NCI-H460 (cell line): ENCODE results near the gene FAXDC2. TPM values are rescaled to one million over a fixed set of nuclear protein-coding genes. Genes with fewer than 3 reads are reported as not detected.
"Not testable (repeated sequence)": the region's sequence is repeated elsewhere in the genome, so short reads cannot be mapped to it uniquely, and the experiment has no call there.

Experiments
- DNase-seq: peaks from one replicate; pipeline ENCODE4 v3.0.0-alpha.2; 2016; ENCODE audit warnings: low read depth; ENCODE audit errors: extremely low read depth
- total RNA-seq: library from RNA; depleted of rRNA; stranded (reverse); fragments of >200 nt; shearing (Covaris generic); gene quantifications from 2 replicates; pipeline ENCODE4 v1.2.3, GENCODE V29; 2014

The FAXDC2 gene
- total RNA-seq, 1 experiment from 2014 or later: not detected

- DNase-seq: no peak
Observed at GRCh38 chr5:154862766-154863165, 12.4 kb upstream of the FAXDC2 start.

GRCh38 chr5:154861946-154862345 lies 11.5 kb upstream of the FAXDC2 start:
- no peak for DNase-seq

DNA sequence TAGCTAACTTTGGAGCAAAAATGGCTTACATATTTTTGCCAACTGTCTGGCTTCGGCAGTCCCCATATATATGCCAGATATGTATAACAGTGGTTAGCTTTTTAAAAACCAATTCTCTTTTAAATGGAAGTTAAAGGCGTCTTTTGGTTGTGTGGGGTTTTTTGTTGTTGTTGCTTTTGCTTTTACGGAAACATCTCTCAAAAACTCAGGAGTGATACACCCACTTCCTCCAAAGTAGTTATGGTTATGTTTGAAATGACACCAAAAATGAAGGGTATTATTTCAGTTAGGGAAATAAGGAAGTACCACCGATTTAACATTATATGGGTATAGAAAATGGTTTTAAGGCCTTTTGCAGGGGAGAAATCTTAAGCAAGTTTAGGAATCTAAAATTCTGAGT lies 10.4 kb upstream of the FAXDC2 start:
- no peak for DNase-seq

DNA sequence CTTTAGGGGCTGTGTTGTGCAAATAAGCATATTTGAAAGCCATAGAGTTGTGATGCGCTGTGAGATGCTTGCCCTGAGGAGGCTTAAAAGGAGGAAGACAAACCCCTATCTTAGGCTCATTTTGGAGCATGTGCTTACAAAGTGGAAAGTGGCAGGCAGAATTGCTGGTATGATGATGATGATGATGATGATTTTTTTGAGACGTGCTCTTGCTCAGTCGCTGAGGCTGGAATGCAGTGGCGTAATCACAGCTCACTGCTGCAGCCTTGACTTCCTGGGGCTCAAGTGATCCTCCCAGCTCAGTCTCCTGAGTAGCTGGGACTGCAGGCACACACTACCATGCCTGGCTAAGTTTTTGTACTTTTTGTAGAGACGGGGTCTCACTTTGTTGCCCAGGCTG lies 9.7 kb upstream of the FAXDC2 start:
- no peak for DNase-seq

DNA sequence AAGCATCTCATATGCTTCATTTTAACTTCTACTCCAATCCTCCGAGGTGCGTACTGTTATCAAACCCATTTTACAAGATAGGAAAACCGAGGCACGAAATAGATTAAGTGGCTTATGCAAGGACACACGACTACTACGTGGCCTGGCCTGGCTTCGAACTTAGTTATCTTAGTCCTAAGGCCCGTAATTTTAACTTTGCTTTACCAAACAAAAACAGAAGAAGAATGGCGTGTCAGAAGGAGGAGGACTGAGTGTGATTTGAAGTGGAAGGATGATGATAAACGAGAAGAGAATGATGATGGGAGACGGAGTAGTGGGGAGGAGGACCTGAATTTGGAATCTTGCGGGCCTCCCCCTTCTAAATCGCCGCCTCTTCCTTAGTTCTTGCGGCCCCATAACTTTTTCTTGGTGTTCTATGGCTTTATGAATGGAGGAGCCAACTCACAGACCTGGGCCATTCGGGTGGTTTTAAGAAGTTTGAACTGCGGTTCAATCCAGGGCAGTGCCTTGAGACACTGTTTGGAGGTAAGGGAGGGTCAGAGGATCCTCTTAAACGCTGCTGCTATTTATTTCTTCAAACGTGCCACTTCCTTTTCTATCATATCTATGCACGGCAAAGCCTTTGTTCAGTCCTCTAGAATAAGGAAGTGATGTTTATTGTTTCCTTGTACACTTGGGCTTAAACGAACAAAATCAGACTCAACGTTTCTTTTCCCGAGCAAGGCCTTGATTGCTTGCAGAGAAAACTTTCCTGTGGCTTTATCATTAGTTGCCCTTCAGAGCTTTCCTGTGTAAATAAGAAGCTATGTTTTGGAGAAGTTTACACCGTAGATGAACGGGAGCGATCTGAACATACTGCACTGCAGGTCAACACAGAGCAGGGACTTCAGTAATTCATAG lies 8.8 kb upstream of the FAXDC2 start:
- no peak for DNase-seq

DNA sequence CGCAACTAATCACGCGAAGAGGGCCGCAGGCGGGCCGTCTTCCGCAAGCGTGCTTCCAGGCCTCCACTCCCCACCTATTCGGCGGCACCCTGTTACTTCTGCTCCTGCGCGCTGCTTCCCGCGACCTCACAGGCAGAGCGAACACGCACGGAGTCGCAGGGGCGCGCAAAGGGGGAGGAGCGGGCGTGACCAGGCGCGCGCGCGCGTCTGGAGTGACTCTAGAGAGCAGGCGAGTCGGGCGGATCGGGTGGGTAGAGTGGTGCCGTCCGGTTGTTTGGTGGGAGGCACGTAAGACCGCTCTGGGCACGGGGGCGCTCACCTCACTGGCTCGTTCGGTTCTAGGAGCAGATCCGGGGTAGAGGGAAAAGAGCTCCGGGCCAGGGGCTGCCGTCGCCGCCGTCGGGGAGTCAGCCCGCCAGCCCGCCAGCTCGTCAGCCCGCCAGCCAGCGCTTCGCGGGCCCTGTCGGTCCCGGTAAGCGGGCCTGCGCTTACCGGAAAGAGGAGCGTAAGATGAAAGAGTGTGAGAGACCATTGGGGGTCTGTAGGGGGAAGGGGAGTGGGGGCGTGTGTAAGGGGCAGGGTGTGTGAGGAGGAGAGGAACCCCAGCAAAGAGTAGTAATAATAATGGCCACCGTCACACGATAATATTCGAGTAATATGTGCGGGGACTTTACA lies 8.0 kb upstream of the FAXDC2 start, which contains the start of gene CNOT8:
CNOT8 (plus strand) TSS at position 331 of the 675 bp plus-strand sequence. CDS start 4,652 bp downstream, outside the sequence.
- DNase-seq: peak; percentile 97

- peak; percentile 96 for DNase-seq
Observed at GRCh38 chr5:154857530-154858296, 7.3 kb upstream of the FAXDC2 start.

DNA sequence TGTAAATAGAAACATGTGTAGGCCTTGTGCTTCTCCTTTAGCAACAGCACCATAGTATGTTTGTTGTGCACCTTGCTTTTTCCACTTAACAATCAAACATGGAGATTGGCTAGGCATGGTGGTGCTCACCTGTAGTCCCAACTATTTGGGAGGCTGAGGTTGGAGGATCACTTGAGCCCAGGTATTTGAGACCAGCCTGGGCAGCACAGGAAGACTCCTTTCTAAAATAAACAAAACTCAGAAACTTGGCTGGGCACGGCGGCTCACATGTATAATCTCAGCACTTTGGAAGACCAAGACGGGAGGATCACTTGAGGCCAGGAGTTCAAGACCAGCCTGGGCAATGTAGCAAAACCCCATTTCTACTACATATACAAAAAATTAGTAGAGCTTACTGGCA lies 948 bp upstream of the FAXDC2 start:
- no peak for DNase-seq

GRCh38 chr5:154849791-154850201 lies 607 bp downstream of the FAXDC2 start:
- no peak for DNase-seq

DNA sequence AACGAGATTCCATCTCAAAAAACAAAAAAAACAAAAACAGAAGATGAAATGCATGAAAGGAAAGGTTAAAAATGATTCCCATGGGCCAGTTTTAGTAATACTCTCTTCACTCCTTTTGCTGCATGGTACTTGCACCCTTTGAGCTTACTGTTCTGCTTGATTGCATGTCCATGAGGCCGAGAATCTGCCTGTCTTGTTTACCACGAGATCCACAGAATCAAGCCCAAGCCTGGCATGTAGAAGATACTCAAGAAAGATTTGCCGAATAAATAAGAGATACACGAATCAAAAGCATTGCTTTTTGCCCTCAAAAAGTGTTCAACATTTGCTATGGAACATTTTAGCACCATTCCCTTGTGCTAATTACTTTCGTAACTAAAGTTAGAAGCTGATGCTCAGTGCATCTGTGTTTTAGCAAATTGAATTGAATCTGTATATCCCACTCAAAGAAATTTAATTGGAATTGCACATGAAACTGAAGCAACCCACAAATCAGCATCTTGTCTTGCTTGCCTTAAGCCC lies 1.1 kb downstream of the FAXDC2 start:
- no peak for DNase-seq

GRCh38 chr5:154844809-154845208 lies 5.6 kb downstream of the FAXDC2 start:
- no peak for DNase-seq

- DNase-seq: no peak
Observed at GRCh38 chr5:154842689-154843530, 7.5 kb downstream of the FAXDC2 start.

GRCh38 chr5:154841273-154841661 lies 9.1 kb downstream of the FAXDC2 start:
- no peak for DNase-seq

DNA sequence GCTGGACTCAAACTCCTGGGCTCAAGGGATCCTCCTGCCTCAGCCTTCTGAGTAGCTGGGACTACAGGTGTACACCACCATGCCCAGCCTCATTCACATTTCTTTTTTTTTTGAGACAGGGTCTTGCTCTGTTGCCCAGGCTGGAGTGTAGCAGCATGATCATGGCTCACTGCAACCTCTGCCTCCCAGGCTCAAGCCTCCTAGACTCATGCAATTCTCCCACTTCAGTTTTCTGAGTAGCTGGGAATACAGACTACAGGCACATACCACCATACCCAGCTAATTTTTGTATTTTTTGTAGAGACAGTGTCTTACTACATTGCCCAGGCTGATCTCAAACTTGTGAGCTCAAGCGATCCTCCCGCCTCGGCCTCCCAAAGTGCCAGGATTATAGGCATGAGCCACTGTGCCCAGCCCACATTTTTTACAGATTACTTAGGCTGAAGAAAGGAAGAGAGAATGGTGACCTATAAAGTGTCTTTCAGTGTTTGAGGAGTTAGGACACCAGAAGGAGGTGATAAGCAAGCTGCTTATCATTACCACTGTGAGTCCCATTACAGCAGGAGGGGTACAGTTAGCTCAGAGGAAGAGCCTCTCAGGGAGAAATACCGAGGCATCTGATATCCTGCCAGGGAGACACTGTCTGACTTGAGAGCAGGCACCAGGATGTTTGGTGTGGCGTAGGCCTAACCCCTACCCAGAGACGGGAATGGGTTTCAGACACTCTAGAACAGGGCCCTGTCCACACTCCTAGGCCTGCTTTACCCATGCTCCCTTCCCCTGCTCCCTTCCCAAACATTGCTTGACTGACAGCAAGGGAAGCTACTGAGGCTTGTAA lies 9.7 kb downstream of the FAXDC2 start:
- DNase-seq: no peak

DNA sequence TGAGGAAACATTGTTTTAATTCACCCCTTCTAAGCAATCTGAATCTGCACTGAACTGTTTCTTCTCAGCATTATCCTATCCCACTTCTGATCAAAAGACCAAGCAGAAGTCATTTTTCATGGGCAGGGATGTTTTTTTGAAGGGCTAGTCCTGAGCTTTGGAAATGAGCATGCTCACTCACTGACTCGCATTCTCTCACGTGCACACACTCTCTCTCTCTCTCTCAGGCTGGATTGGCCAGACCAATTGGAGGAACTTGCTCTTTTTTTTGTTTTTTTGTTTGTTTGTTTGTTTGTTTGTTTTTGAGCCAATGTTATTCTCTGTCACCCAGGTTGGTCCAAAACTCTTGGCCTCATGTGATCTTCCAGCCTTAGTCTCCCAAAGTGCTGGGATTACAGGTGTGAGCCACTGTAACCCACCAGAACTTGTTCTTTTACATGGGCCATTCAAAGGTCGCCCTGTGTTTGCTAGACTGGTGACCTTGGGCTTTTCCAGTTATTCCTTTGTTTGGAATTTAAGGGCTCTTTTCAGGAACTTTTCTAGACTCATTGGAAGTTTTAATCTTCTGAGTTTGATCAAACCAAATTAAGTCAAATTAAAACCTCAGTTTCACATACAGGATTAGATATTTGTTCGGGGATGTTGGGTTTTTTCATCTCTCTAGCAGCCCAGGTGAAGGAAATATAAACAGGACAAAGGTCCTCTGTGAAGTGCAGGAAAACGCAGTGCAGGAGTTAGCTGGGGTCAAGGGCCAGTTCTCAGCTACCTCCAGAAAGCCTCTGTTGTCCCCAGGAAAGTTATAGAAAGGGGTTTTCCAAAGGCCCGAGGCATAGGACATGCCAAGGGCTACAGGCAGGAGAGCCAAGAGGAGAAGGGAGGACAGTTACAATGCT lies 13.1 kb downstream of the FAXDC2 start:
- DNase-seq: no peak

GRCh38 chr5:154836225-154836624 lies 14.2 kb downstream of the FAXDC2 start:
- no peak for DNase-seq

DNA sequence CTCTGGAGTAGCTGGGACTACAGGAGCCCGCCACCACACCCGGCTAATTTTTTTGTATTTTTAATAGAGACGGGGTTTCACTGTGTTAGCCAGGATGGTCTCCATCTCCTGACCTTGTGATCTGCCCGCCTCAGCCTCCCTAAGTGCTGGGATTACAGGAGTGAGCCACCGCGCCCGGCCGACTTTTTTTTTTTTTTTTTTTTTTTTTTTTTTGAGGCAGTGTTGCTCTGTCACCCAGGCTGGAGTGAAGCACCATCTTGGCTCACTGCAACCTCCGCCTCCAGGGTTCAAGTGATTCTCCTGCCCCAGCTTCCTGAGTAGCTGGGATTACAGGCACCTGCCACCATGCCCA lies 14.7 kb downstream of the FAXDC2 start:
- DNase-seq: not testable (repeated sequence)

GRCh38 chr5:154834053-154834452 lies 16.4 kb downstream of the FAXDC2 start:
- no peak for DNase-seq
